H1 (cell line): ENCODE data around the gene CBL. TPM values are rescaled to one million over a fixed set of nuclear protein-coding genes. Genes with fewer than 3 reads are reported as not detected.

Experiments used
- CTCF ChIA-PET: fragments of 300-600 bp; sonication (Branson Sonifier 250); formaldehyde crosslinking; loops from one replicate; lab custom pipeline; 2021; ENCODE audit not compliant: partially characterized antibody; lab: Charles Lee
- POLR2A ChIA-PET: fragments of 300-600 bp; sonication (Branson Sonifier 250); formaldehyde crosslinking; loops from one replicate; lab custom pipeline; 2021; ENCODE audit warnings: inconsistent platforms; ENCODE audit not compliant: partially characterized antibody; lab: Charles Lee
- DNase-seq, 2 experiments: peaks; one replicate each; pipeline versions ENCODE4 v3.0.0 to v3.0.0-alpha.2; 2010 to 2022; ENCODE audit warnings: low spot score in 2 of 2, low read depth in 1 of 2, mixed read lengths in 1 of 2
- FAIRE-seq: peaks from 2 replicates; lab custom pipeline; 2011; peaks lifted over from hg19 to GRCh38; lab: Jason Lieb, UNC
- H2AFZ ChIP-seq: 2 replicates; pipeline ENCODE4 v1.8.1; 2012; ENCODE audit warnings: low read length, inconsistent platforms
- H2AK5ac ChIP-seq: 2 replicates; pipeline ENCODE4 v1.6.1; 2013; ENCODE audit warnings: low read depth, low read length
- H2BK120ac ChIP-seq: replicated peaks from 2 replicates; pipeline ENCODE3; 2013; ENCODE audit warnings: low read depth, low read length, inconsistent platforms
- H2BK12ac ChIP-seq: 2 replicates; pipeline ENCODE4 v1.6.1; 2013; ENCODE audit warnings: low read depth, low read length
- H2BK15ac ChIP-seq: 2 replicates; pipeline ENCODE4 v1.6.1; 2013; ENCODE audit warnings: low read length
- H2BK20ac ChIP-seq: 2 replicates; pipeline ENCODE4 v1.6.1; 2013; ENCODE audit warnings: low read length
- H2BK5ac ChIP-seq: 2 replicates; pipeline ENCODE4 v1.6.1; 2013; ENCODE audit warnings: low read depth, low read length
- H3K14ac ChIP-seq: 2 replicates; pipeline ENCODE4 v1.6.1; 2013; ENCODE audit warnings: inconsistent platforms; ENCODE audit not compliant: insufficient read length
- H3K18ac ChIP-seq: 2 replicates; pipeline ENCODE4 v1.6.1; 2013; ENCODE audit warnings: low read length; ENCODE audit errors: extremely low read depth
- H3K23ac ChIP-seq: 2 replicates; pipeline ENCODE4 v1.6.1; 2013; ENCODE audit warnings: inconsistent platforms; ENCODE audit not compliant: insufficient read length
- H3K23me2 ChIP-seq: 2 replicates; pipeline ENCODE4 v1.6.1; 2013; ENCODE audit warnings: low read depth, low read length
- H3K27ac ChIP-seq: 2 replicates; pipeline ENCODE4 v1.6.1; 2011; ENCODE audit warnings: low read depth, low read length, inconsistent platforms
- H3K27me3 ChIP-seq, 4 experiments: replicated peaks in 1 of 4; 1 replicate in 1 of 4; 2 replicates in 3 of 4; pipeline versions ENCODE4 v1.6.1 to v1.8.1; 2011 to 2013; ENCODE audit warnings: low read length in 3 of 4, mild to moderate bottlenecking in 3 of 4, inconsistent platforms in 2 of 4, mixed read lengths in 2 of 4, moderate library complexity in 1 of 4; ENCODE audit not compliant: control insufficient read depth in 3 of 4, insufficient read depth in 3 of 4; ENCODE audit errors: extremely low read depth in 1 of 4
- H3K36me3 ChIP-seq, 4 experiments: 2 replicates each; pipeline versions ENCODE4 v1.6.1 to v1.8.1; 2011 to 2013; ENCODE audit warnings: mild to moderate bottlenecking in 4 of 4, low read length in 3 of 4, moderate library complexity in 2 of 4, control low read depth in 1 of 4, inconsistent platforms in 1 of 4; ENCODE audit not compliant: insufficient read depth in 4 of 4, control insufficient read depth in 2 of 4
- H3K4ac ChIP-seq: replicated peaks from 2 replicates; pipeline ENCODE3; 2013; ENCODE audit warnings: low read length, low read depth, mixed read lengths, inconsistent platforms; ENCODE audit not compliant: insufficient read length
- H3K4me1 ChIP-seq, 4 experiments: replicated peaks in 1 of 4; 1 replicate in 1 of 4; 2 replicates in 3 of 4; pipeline versions ENCODE4 v1.6.1 to v1.8.1; 2011 to 2013; ENCODE audit warnings: low read length in 3 of 4, inconsistent platforms in 2 of 4, mixed read lengths in 1 of 4; ENCODE audit not compliant: insufficient read depth in 4 of 4, control insufficient read depth in 3 of 4
- H3K4me2 ChIP-seq, 2 experiments: 2 replicates each; pipeline versions ENCODE4 v1.6.1 to v1.8.1; 2011 to 2013; ENCODE audit warnings: low read depth in 2 of 2, low read length in 2 of 2, control low read depth in 1 of 2, inconsistent platforms in 1 of 2, mild to moderate bottlenecking in 1 of 2; ENCODE audit not compliant: insufficient read depth in 1 of 2
- H3K4me3 ChIP-seq, 4 experiments: fragments of 200-600, 300-600 bp in 1 of 4; sonication (generic), shearing (Covaris generic), sonication (Bioruptor Twin) in 1 of 4; 2 replicates each; pipeline versions ENCODE4 v1.5.1 to v1.8.1; 2011 to 2016; ENCODE audit warnings: low read length in 4 of 4, low read depth in 3 of 4, control low read depth in 2 of 4, inconsistent platforms in 2 of 4, mild to moderate bottlenecking in 2 of 4, mixed read lengths in 1 of 4, moderate library complexity in 1 of 4; ENCODE audit not compliant: insufficient read depth in 2 of 4; ENCODE audit errors: extremely low read depth in 1 of 4
- H3K56ac ChIP-seq: replicated peaks from 2 replicates; pipeline ENCODE3; 2013; ENCODE audit warnings: low read depth, mild to moderate bottlenecking, mixed read lengths, low read length, inconsistent platforms; ENCODE audit not compliant: insufficient read length
- H3K79me1 ChIP-seq: 2 replicates; pipeline ENCODE4 v1.6.1; 2013; ENCODE audit warnings: low read depth, low read length, control low read depth
- H3K79me2 ChIP-seq, 2 experiments: 2 replicates each; pipeline versions ENCODE4 v1.6.1 to v1.8.1; 2012 to 2013; ENCODE audit warnings: low read length in 2 of 2, mild to moderate bottlenecking in 2 of 2, inconsistent platforms in 1 of 2; ENCODE audit not compliant: insufficient read depth in 2 of 2, control insufficient read depth in 1 of 2
- H3K9ac ChIP-seq, 4 experiments: replicated peaks in 1 of 4; 1 replicate in 1 of 4; 2 replicates in 3 of 4; pipeline versions ENCODE4 v1.6.1 to v1.8.1; 2011 to 2013; ENCODE audit warnings: low read depth in 3 of 4, low read length in 3 of 4, control low read depth in 2 of 4, mild to moderate bottlenecking in 2 of 4, moderate library complexity in 2 of 4, inconsistent platforms in 1 of 4; ENCODE audit errors: extremely low read depth in 1 of 4
- H3K9me3 ChIP-seq, 2 experiments: 2 replicates each; pipeline versions ENCODE4 v1.6.1 to v1.8.1; 2012 to 2013; ENCODE audit warnings: mild to moderate bottlenecking in 2 of 2, moderate library complexity in 2 of 2, control low read depth in 1 of 2, inconsistent platforms in 1 of 2, low read depth in 1 of 2, low read length in 1 of 2, mixed read lengths in 1 of 2; ENCODE audit not compliant: insufficient read depth in 2 of 2
- H4K20me1 ChIP-seq, 2 experiments: replicated peaks in 1 of 2; 2 replicates each; pipeline versions ENCODE3 to v1.8.1; 2011 to 2013; ENCODE audit warnings: inconsistent platforms in 2 of 2, low read length in 2 of 2, mild to moderate bottlenecking in 1 of 2; ENCODE audit not compliant: insufficient read depth in 2 of 2, control insufficient read depth in 1 of 2
- H4K5ac ChIP-seq: 2 replicates; pipeline ENCODE4 v1.6.1; 2013; ENCODE audit warnings: low read length, low read depth, mixed read lengths, inconsistent platforms; ENCODE audit not compliant: insufficient read length
- H4K8ac ChIP-seq: 2 replicates; pipeline ENCODE4 v1.8.0; 2013; ENCODE audit warnings: mild to moderate bottlenecking, moderate library complexity, low read length, inconsistent platforms; ENCODE audit not compliant: insufficient read depth; ENCODE audit errors: extremely low read depth
- H4K91ac ChIP-seq: replicated peaks from 2 replicates; pipeline ENCODE3; 2013; ENCODE audit warnings: low read length, mixed read lengths, inconsistent platforms; ENCODE audit not compliant: insufficient read length
- CHD1 ChIP-seq: IDR thresholded peaks from 2 replicates; pipeline ENCODE4 v1.6.1; 2012; ENCODE audit warnings: low read depth, low read length, improper control_type of control experiment
- CTCF ChIP-seq, 3 experiments: IDR thresholded peaks; 1 replicate in 2 of 3; 2 replicates in 1 of 3; pipeline versions ENCODE4 v1.5.1 to v1.6.1; 2011; ENCODE audit warnings: low read length in 3 of 3, mild to moderate bottlenecking in 3 of 3, inconsistent platforms in 2 of 3, low read depth in 1 of 3, moderate library complexity in 1 of 3; ENCODE audit not compliant: insufficient read depth in 1 of 3; ENCODE audit errors: control extremely low read depth in 1 of 3
- EZH2 ChIP-seq: fragments of 200-600 bp; sonication (generic); IDR thresholded peaks from 2 replicates; pipeline ENCODE4 v1.7.1; 2012; ENCODE audit warnings: low read depth, mild to moderate bottlenecking, moderate library complexity, low read length, inconsistent platforms; ENCODE audit not compliant: severe bottlenecking
- HDAC2 ChIP-seq, 2 experiments: fragments of 300-600 bp in 1 of 2; sonication (generic) in 1 of 2; IDR thresholded peaks; 2 replicates each; pipeline ENCODE4 v1.6.1; 2011 to 2012; ENCODE audit warnings: low read depth in 2 of 2, low read length in 2 of 2, mild to moderate bottlenecking in 2 of 2, moderate library complexity in 2 of 2, borderline replicate concordance in 1 of 2, inconsistent platforms in 1 of 2
- HDAC6 ChIP-seq: IDR thresholded peaks from one replicate; pipeline ENCODE4 v1.7.1; 2012; ENCODE audit warnings: low read depth, mild to moderate bottlenecking, inconsistent platforms, low read length, moderate library complexity
- KDM5A ChIP-seq: fragments of 200-600 bp; IDR thresholded peaks from 2 replicates; pipeline ENCODE4 v1.7.1; 2012; ENCODE audit warnings: mild to moderate bottlenecking, low read length, inconsistent platforms, mixed read lengths
- SAP30 ChIP-seq: fragments of 300-600 bp; sonication (generic); IDR thresholded peaks from 2 replicates; pipeline ENCODE4 v1.7.1; 2012; ENCODE audit warnings: low read length, moderate library complexity, mild to moderate bottlenecking, inconsistent platforms; ENCODE audit not compliant: insufficient read depth, insufficient replicate concordance
- TAF1 ChIP-seq: IDR thresholded peaks from 2 replicates; pipeline ENCODE4 v1.6.1; 2011; ENCODE audit warnings: mild to moderate bottlenecking, low read depth, low read length
- TAF7 ChIP-seq: optimal IDR thresholded peaks from 2 replicates; pipeline ENCODE3; 2011; ENCODE audit warnings: low read depth, mild to moderate bottlenecking, inconsistent platforms, low read length, moderate library complexity, borderline replicate concordance
- TBP ChIP-seq: IDR thresholded peaks from 2 replicates; pipeline ENCODE4 v1.6.1; 2011; ENCODE audit warnings: low read depth, low read length, improper control_type of control experiment
- ZNF274 ChIP-seq: IDR thresholded peaks from 2 replicates; pipeline ENCODE4 v1.7.0; 2012; ENCODE audit warnings: low read length, borderline replicate concordance; ENCODE audit errors: extremely low read depth
- WGBS, 2 experiments: shearing (Covaris generic) in 1 of 2; methylation state at CpG; one replicate each; pipeline versions ENCODE4 v1.1.6 to v1.1.7; 2013 to 2015; ENCODE audit warnings: low lambda C conversion rate in 2 of 2, mixed read lengths in 2 of 2, inconsistent platforms in 1 of 2, low coverage in 1 of 2, missing lambda C conversion rate in 1 of 2; ENCODE audit not compliant: insufficient replicate concordance in 2 of 2, insufficient coverage in 1 of 2, insufficient read length in 1 of 2; ENCODE audit errors: extremely low coverage in 1 of 2, missing lambda C conversion rate in 1 of 2; 5-methylcytosine and 5-hydroxymethylcytosine counted together
- polyA plus RNA-seq, 7 experiments: library from polyadenylated mRNA; depleted of rRNA in 3 of 7; stranded (reverse) in 5 of 7; unstranded in 2 of 7; fragments of >200 nt in 5 of 7; fragments of 200-250 nt in 2 of 7; gene quantifications; 1 replicate in 5 of 7; 2 replicates in 1 of 7; 4 replicates in 1 of 7; pipeline versions ENCODE4 v1.2.1 to v1.2.3, GENCODE V29; 2011 to 2013; ENCODE audit warnings: missing spikeins in 2 of 7, mixed read lengths in 2 of 7
- total RNA-seq: library from RNA; stranded (reverse); fragmentation: NEBNext Ultra II Directional; extraction: Animal tissue kit (Norgen Biotek cat#: 25700); gene quantifications from 2 replicates; pipeline ENCODE4 v1.2.1, GENCODE V29; 2021

The CBL gene
- total and polyA plus RNA-seq, 2 of the 8 experiments (the other 6 are each of a cell fraction or from before 2014, with no cell fraction given): 23.1 to 57.8 TPM

GRCh38 chr11:119222891-119223290 is 16.8 kb downstream of the CBL start:
- no peak overlapping the region for H4K91ac ChIP-seq
- no peaks in the 10 kb centered on the region for H3K36me3 ChIP-seq
- no peaks in the 10 kb centered on the region for H3K23me2 ChIP-seq
- CTCF ChIA-PET: interaction anchor here (0.6 to 0.7 kb wide), 4 partner anchors 15 to 314 kb away, joined by 3 read pairs; no protein-coding TSS in a partner anchor
- no peak overlapping the region for H3K27ac ChIP-seq
- WGBS, 2 experiments: 84% methylated on average over 5 of the region's 5 CpGs; no CpG with 5 or more reads in 1 of the 2 experiments
- H2BK12ac ChIP-seq: no peak overlapping the region
- no peak overlapping the region for H3K14ac ChIP-seq
- H3K79me2 ChIP-seq: peaks cover 0 to 93% of the 10 kb centered on the region in 2 experiments; a peak in 3 of 4 replicates
- no peak overlapping the region for H2BK5ac ChIP-seq
- no peak overlapping the region for H2BK120ac ChIP-seq
- no peak overlapping the region for H3K56ac ChIP-seq
- peaks cover 6 to 9% of the 10 kb centered on the region in 2 experiments for H4K20me1 ChIP-seq
- no peak overlapping the region for H2BK20ac ChIP-seq
- H3K9ac ChIP-seq: no peak overlapping the region
- H4K8ac ChIP-seq: no peak overlapping the region
- POLR2A ChIA-PET: interaction anchor here (0.6 to 1.3 kb wide), 3 partner anchors 12 to 37 kb away, joined by 3 to 4 read pairs (median 3); no protein-coding TSS in a partner anchor
- FAIRE-seq (no peak), DNase-seq (no peak)
- H3K4me2 ChIP-seq: no peak overlapping the region
- no peak overlapping the region for H3K4ac ChIP-seq
- H3K9me3 ChIP-seq: no peaks in the 10 kb centered on the region
- no peak overlapping the region for H2AFZ ChIP-seq
- H2AK5ac ChIP-seq: no peak overlapping the region
- no peak overlapping the region for H2BK15ac ChIP-seq
- no peaks in the 10 kb centered on the region for H3K4me1 ChIP-seq
- H3K27me3 ChIP-seq: no peaks in the 10 kb centered on the region
- H3K79me1 ChIP-seq: peaks cover 5% of the 10 kb centered on the region
- H3K23ac ChIP-seq: no peak overlapping the region
- H4K5ac ChIP-seq: no peak overlapping the region
- no peak overlapping the region for H3K4me3 ChIP-seq
- H3K18ac ChIP-seq: no peak overlapping the region
- no peak for TF ChIP-seq HDAC2 (IDR thresholded peaks at IDR 0.05; ENCODE audit: borderline replicate concordance in 1 of 2, low read depth in 2 of 2, low read length in 2 of 2)
- TF ChIP-seq TAF7: no peak
- TF ChIP-seq EZH2: no peak
- no peak for TF ChIP-seq CTCF (IDR thresholded peaks at IDR 0.05; ENCODE audit: control extremely low read depth in 1 of 3, insufficient read depth in 1 of 3, low read depth in 1 of 3, low read length in 3 of 3)
- no peak for TF ChIP-seq HDAC6
- no peak for TF ChIP-seq ZNF274
- TF ChIP-seq KDM5A: no peak
- TF ChIP-seq TBP: no peak
- TF ChIP-seq TAF1: no peak
- TF ChIP-seq CHD1: no peak
- no peak for TF ChIP-seq SAP30
